GM21717 (cell line): ENCODE results near the gene CHST11.
A peak's percentile ranks its signal among the peaks of the same experiment; 100 is the strongest.

Source experiments
- ATAC-seq: cut with Tn5 transposase; IDR thresholded peaks from one replicate; pipeline ENCODE4 v1.9.1; 2021; ENCODE audit warnings: mild to moderate bottlenecking, moderate library complexity; ENCODE audit not compliant: unreplicated experiment

CHST11 gene

GRCh38 chr12:104456417-104456949 lies at the start of gene CHST11:
Gene CHST11 (plus strand): TSS chr12:104456948.
- ATAC-seq, result peak; percentile 57

GRCh38 chr12:104407438-104407837 lies 49.3 kb upstream of the CHST11 start:
- ATAC-seq, result no peak

- ATAC-seq, result no peak
Observed at GRCh38 chr12:104407922-104408321, 48.8 kb upstream of the CHST11 start.

- no peak for ATAC-seq
Observed at GRCh38 chr12:104410326-104410725, 46.4 kb upstream of the CHST11 start.

- ATAC-seq, result no peak
Observed at GRCh38 chr12:104410786-104411185, 46.0 kb upstream of the CHST11 start.

- ATAC-seq, result no peak
Observed at GRCh38 chr12:104411826-104412641, 44.7 kb upstream of the CHST11 start.

GRCh38 chr12:104412681-104413080 lies 44.1 kb upstream of the CHST11 start:
- no peak for ATAC-seq

GRCh38 chr12:104413330-104413729 lies 43.4 kb upstream of the CHST11 start:
- ATAC-seq, result no peak

GRCh38 chr12:104414581-104415341 lies 42.0 kb upstream of the CHST11 start:
- no peak for ATAC-seq

- no peak for ATAC-seq
Observed at GRCh38 chr12:104415342-104415980, 41.3 kb upstream of the CHST11 start.

- ATAC-seq, result no peak
Observed at GRCh38 chr12:104416136-104416535, 40.6 kb upstream of the CHST11 start.

GRCh38 chr12:104416585-104416984 lies 40.2 kb upstream of the CHST11 start:
- ATAC-seq, result no peak

GRCh38 chr12:104419717-104420116 lies 37.0 kb upstream of the CHST11 start:
- no peak for ATAC-seq

- no peak for ATAC-seq
Observed at GRCh38 chr12:104420868-104421267, 35.9 kb upstream of the CHST11 start.

- ATAC-seq, result no peak
Observed at GRCh38 chr12:104421343-104421742, 35.4 kb upstream of the CHST11 start.

- ATAC-seq, result no peak
Observed at GRCh38 chr12:104422441-104422840, 34.3 kb upstream of the CHST11 start.

- ATAC-seq, result no peak
Observed at GRCh38 chr12:104423273-104423672, 33.5 kb upstream of the CHST11 start.

GRCh38 chr12:104423809-104424208 lies 32.9 kb upstream of the CHST11 start:
- no peak for ATAC-seq

- no peak for ATAC-seq
Observed at GRCh38 chr12:104424955-104425354, 31.8 kb upstream of the CHST11 start.

GRCh38 chr12:104425614-104426013 lies 31.1 kb upstream of the CHST11 start:
- ATAC-seq, result no peak

GRCh38 chr12:104426926-104427546 lies 29.7 kb upstream of the CHST11 start:
- ATAC-seq, result no peak
